SK-N-SH (cell line): ENCODE data around the gene CIT. TPM values are rescaled to one million over a fixed set of nuclear protein-coding genes. Genes with fewer than 3 reads are reported as not detected.

Experiments
- CTCF ChIA-PET: fragments of 300-600, 350-600 bp; formaldehyde crosslinking; extraction: SDS; loops from one replicate; lab custom pipeline; 2021; lab: Yijun Ruan, JAX
- POLR2A ChIA-PET: fragments of 350-600 bp; sonication (Branson Sonifier 250); formaldehyde crosslinking; extraction: SDS; loops from one replicate; lab custom pipeline; 2020; ENCODE audit warnings: antibody characterized with exemption, inconsistent platforms; lab: Yijun Ruan, JAX
- DNase-seq: peaks from one replicate; pipeline ENCODE4 v3.0.0; 2012
- H2AFZ ChIP-seq: fragments of 200-600 bp; sonication (generic); 2 replicates; pipeline ENCODE4 v1.8.1; 2016; ENCODE audit warnings: antibody characterized with exemption, mild to moderate bottlenecking, low read depth
- H3F3A ChIP-seq: fragments of 200-600 bp; sonication (generic); replicated peaks from 2 replicates; pipeline ENCODE3; 2016; ENCODE audit warnings: antibody characterized with exemption, mild to moderate bottlenecking; ENCODE audit not compliant: insufficient read depth
- H3K27ac ChIP-seq, 2 experiments: fragments of 200-500 bp in 1 of 2; fragments of 200-600 bp in 1 of 2; sonication (Bioruptor generic) in 1 of 2; sonication (generic), shearing (Covaris generic) in 1 of 2; 2 replicates each; pipeline versions ENCODE4 v1.5.1 to v1.6.1; 2014 to 2016; ENCODE audit warnings: low read depth in 2 of 2, inconsistent platforms in 1 of 2, low read length in 1 of 2, mild to moderate bottlenecking in 1 of 2, mixed read lengths in 1 of 2
- H3K27me3 ChIP-seq: fragments of 200-600 bp; sonication (generic), shearing (Covaris generic); 2 replicates; pipeline ENCODE4 v1.6.1; 2016; ENCODE audit warnings: mixed run types; ENCODE audit not compliant: insufficient read depth
- H3K36me3 ChIP-seq, 2 experiments: fragments of 200-500 bp in 1 of 2; fragments of 200-600 bp in 1 of 2; sonication (Bioruptor generic) in 1 of 2; sonication (generic) in 1 of 2; replicated peaks in 1 of 2; 2 replicates each; pipeline versions ENCODE3 to v1.5.1; 2014 to 2016; ENCODE audit warnings: low read length in 1 of 2, mild to moderate bottlenecking in 1 of 2; ENCODE audit not compliant: insufficient read depth in 2 of 2, control insufficient read depth in 1 of 2
- H3K4me1 ChIP-seq, 2 experiments: fragments of 200-500 bp in 1 of 2; fragments of 200-600 bp in 1 of 2; sonication (Bioruptor generic) in 1 of 2; sonication (generic), shearing (Covaris generic) in 1 of 2; 2 replicates each; pipeline versions ENCODE4 v1.5.1 to v1.6.1; 2014 to 2016; ENCODE audit warnings: low read depth in 1 of 2, low read length in 1 of 2, mixed run types in 1 of 2; ENCODE audit not compliant: insufficient read depth in 2 of 2, control insufficient read depth in 1 of 2
- H3K4me2 ChIP-seq: fragments of 200-600 bp; sonication (generic), shearing (Covaris generic); 2 replicates; pipeline ENCODE4 v1.6.1; 2017; ENCODE audit warnings: mixed run types
- H3K4me3 ChIP-seq, 2 experiments: fragments of 200-500 bp in 1 of 2; fragments of 200-600 bp in 1 of 2; sonication (Bioruptor generic) in 1 of 2; sonication (generic), shearing (Covaris generic) in 1 of 2; 2 replicates each; pipeline versions ENCODE4 v1.5.1 to v1.8.1; 2014 to 2016; ENCODE audit warnings: low read depth in 2 of 2, inconsistent platforms in 1 of 2, low read length in 1 of 2, mild to moderate bottlenecking in 1 of 2, mixed read lengths in 1 of 2, moderate library complexity in 1 of 2
- H3K79me2 ChIP-seq: fragments of 200-600 bp; sonication (generic); 2 replicates; pipeline ENCODE4 v1.8.1; 2017; ENCODE audit warnings: mild to moderate bottlenecking; ENCODE audit not compliant: insufficient read depth
- H3K9ac ChIP-seq: fragments of 200-600 bp; sonication (generic); 2 replicates; pipeline ENCODE4 v1.6.1; 2017; ENCODE audit warnings: mixed run types
- H3K9me2 ChIP-seq: fragments of 200-600 bp; sonication (generic); 2 replicates; pipeline ENCODE4 v1.6.1; 2017; ENCODE audit warnings: mixed run types
- H3K9me3 ChIP-seq: fragments of 200-600 bp; sonication (generic); 2 replicates; pipeline ENCODE4 v1.6.1; 2017; ENCODE audit warnings: mixed run types, mild to moderate bottlenecking, moderate library complexity
- H4K20me1 ChIP-seq: fragments of 200-600 bp; sonication (generic); 2 replicates; pipeline ENCODE4 v1.6.1; 2017; ENCODE audit warnings: mild to moderate bottlenecking, mixed run types; ENCODE audit not compliant: insufficient read depth
- CHD2 ChIP-seq: fragments of 150-350 bp; IDR thresholded peaks from 2 replicates; pipeline ENCODE4 v1.6.1; 2018; ENCODE audit warnings: low read length; ENCODE audit not compliant: partially characterized antibody
- ELF1 ChIP-seq: IDR thresholded peaks from 2 replicates; pipeline ENCODE4 v1.4.0; 2012
- EP300 ChIP-seq, 2 experiments: IDR thresholded peaks; 2 replicates each; pipeline versions ENCODE4 v1.4.0 to v1.6.1; 2012; ENCODE audit warnings: borderline replicate concordance in 1 of 2, low read depth in 1 of 2, low read length in 1 of 2
- EZH2phosphoT487 ChIP-seq: fragments of 200-600 bp; sonication (generic); IDR thresholded peaks from 2 replicates; pipeline ENCODE4 v1.6.1; 2017; ENCODE audit warnings: low read depth, mixed run types, mild to moderate bottlenecking, antibody characterized with exemption, moderate library complexity, borderline replicate concordance
- GABPA ChIP-seq: IDR thresholded peaks from 2 replicates; pipeline ENCODE4 v1.4.0; 2012; ENCODE audit warnings: low read depth, mild to moderate bottlenecking
- JUND ChIP-seq: IDR thresholded peaks from 2 replicates; pipeline ENCODE4 v1.4.0; 2012
- MXI1 ChIP-seq: IDR thresholded peaks from 2 replicates; pipeline ENCODE4 v1.6.1; 2012; ENCODE audit warnings: mild to moderate bottlenecking, low read depth, low read length, improper control_type of control experiment
- NRF1 ChIP-seq: IDR thresholded peaks from 2 replicates; pipeline ENCODE4 v1.6.1; 2012; ENCODE audit warnings: low read depth, mild to moderate bottlenecking, low read length
- RCOR1 ChIP-seq: fragments of 150-350 bp; IDR thresholded peaks from 2 replicates; pipeline ENCODE4 v1.6.1; 2017; ENCODE audit warnings: antibody characterized with exemption, low read length
- SIN3A ChIP-seq: IDR thresholded peaks from 2 replicates; pipeline ENCODE4 v1.6.1; 2012; ENCODE audit warnings: low read depth, mild to moderate bottlenecking, low read length, moderate library complexity, borderline replicate concordance
- SMC3 ChIP-seq: IDR thresholded peaks from 2 replicates; pipeline ENCODE4 v1.6.1; 2012; ENCODE audit warnings: low read depth, low read length, improper control_type of control experiment
- TAF1 ChIP-seq: IDR thresholded peaks from 2 replicates; pipeline ENCODE4 v1.6.1; 2012; ENCODE audit warnings: low read depth, mild to moderate bottlenecking, low read length, moderate library complexity, borderline replicate concordance
- TCF12 ChIP-seq: IDR thresholded peaks from 2 replicates; pipeline ENCODE4 v1.4.0; 2012
- YY1 ChIP-seq: IDR thresholded peaks from 2 replicates; pipeline ENCODE4 v1.4.0; 2012; ENCODE audit warnings: low read depth, mild to moderate bottlenecking
- WGBS: methylation state at CpG from one replicate; pipeline ENCODE4 v1.1.6; 2017; ENCODE audit warnings: low lambda C conversion rate; 5-methylcytosine and 5-hydroxymethylcytosine counted together
- polyA plus RNA-seq, 3 experiments: library from polyadenylated mRNA; depleted of rRNA; stranded (reverse); fragments of >200 nt; gene quantifications; 2 replicates each; pipeline ENCODE4 v1.2.3, GENCODE V29; 2012
- TF ChIP-seq, protein P1 (sequence below): IDR thresholded peaks from 2 replicates; pipeline ENCODE4 v1.4.0; 2012; ENCODE audit warnings: low read depth, borderline replicate concordance
- TF ChIP-seq, protein P2 (sequence below): IDR thresholded peaks from 2 replicates; pipeline ENCODE4 v1.4.0; 2012; ENCODE audit warnings: low read depth, borderline replicate concordance
- TF ChIP-seq, protein P3 (sequence below): IDR thresholded peaks from 2 replicates; pipeline ENCODE4 v1.6.1; 2012; ENCODE audit warnings: mild to moderate bottlenecking, low read depth, low read length, moderate library complexity

The CIT gene
- polyA plus RNA-seq, 1 of the 3 experiments (the other 2 are of a cell fraction), result 7.7 TPM

DNA sequence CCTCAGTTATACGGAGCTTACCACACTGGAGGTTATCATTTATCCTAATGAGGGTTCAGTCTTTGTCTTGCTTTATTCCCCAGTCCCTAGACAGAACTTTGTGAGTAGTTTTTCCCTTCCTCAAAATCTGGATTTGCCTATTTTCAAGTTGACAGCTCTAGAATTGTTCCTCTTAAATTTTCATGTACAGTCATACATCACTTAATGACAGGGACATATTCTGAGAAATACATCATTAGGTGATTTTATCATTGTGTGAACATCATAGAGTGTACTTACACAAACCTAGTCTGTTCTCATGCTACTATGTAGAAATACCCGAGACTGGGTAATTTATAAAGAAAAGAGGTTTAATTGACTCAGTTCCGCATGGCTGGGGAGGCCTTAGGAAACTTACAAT is 206.1 kb downstream of the CIT start:
- CTCF ChIA-PET, result interaction anchor here (1.4 kb wide), 1 partner anchor 18 kb away, joined by 3 read pairs; no protein-coding TSS in a partner anchor
- peaks cover 60% of the 10 kb centered on the region for H3K79me2 ChIP-seq
- H3K4me1 ChIP-seq, result peaks cover 3 to 6% of the 10 kb centered on the region in 2 experiments; a peak in 3 of 4 replicates
- H4K20me1 ChIP-seq, result no peaks in the 10 kb centered on the region
- H3K36me3 ChIP-seq, result peaks cover 42 to 60% of the 10 kb centered on the region in 2 experiments
- TF ChIP-seq SMC3 (no peak), SIN3A (no peak), EZH2phosphoT487 (no peak), CHD2 (no peak), YY1 (no peak), MXI1 (no peak), JUND (no peak), TAF1 (no peak), RCOR1 (no peak), NRF1 (no peak), EP300 (IDR thresholded peaks at IDR 0.05; ENCODE audit: borderline replicate concordance in 1 of 2, low read depth in 1 of 2, low read length in 1 of 2) (no peak), GABPA (no peak), ELF1 (no peak), TCF12 (no peak)
- TF ChIP-seq, protein P1, sequence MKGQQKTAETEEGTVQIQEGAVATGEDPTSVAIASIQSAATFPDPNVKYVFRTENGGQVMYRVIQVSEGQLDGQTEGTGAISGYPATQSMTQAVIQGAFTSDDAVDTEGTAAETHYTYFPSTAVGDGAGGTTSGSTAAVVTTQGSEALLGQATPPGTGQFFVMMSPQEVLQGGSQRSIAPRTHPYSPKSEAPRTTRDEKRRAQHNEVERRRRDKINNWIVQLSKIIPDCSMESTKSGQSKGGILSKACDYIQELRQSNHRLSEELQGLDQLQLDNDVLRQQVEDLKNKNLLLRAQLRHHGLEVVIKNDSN, result no peak
- TF ChIP-seq, protein P2, sequence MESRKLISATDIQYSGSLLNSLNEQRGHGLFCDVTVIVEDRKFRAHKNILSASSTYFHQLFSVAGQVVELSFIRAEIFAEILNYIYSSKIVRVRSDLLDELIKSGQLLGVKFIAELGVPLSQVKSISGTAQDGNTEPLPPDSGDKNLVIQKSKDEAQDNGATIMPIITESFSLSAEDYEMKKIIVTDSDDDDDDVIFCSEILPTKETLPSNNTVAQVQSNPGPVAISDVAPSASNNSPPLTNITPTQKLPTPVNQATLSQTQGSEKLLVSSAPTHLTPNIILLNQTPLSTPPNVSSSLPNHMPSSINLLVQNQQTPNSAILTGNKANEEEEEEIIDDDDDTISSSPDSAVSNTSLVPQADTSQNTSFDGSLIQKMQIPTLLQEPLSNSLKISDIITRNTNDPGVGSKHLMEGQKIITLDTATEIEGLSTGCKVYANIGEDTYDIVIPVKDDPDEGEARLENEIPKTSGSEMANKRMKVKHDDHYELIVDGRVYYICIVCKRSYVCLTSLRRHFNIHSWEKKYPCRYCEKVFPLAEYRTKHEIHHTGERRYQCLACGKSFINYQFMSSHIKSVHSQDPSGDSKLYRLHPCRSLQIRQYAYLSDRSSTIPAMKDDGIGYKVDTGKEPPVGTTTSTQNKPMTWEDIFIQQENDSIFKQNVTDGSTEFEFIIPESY, result no peak
- TF ChIP-seq, protein P3, sequence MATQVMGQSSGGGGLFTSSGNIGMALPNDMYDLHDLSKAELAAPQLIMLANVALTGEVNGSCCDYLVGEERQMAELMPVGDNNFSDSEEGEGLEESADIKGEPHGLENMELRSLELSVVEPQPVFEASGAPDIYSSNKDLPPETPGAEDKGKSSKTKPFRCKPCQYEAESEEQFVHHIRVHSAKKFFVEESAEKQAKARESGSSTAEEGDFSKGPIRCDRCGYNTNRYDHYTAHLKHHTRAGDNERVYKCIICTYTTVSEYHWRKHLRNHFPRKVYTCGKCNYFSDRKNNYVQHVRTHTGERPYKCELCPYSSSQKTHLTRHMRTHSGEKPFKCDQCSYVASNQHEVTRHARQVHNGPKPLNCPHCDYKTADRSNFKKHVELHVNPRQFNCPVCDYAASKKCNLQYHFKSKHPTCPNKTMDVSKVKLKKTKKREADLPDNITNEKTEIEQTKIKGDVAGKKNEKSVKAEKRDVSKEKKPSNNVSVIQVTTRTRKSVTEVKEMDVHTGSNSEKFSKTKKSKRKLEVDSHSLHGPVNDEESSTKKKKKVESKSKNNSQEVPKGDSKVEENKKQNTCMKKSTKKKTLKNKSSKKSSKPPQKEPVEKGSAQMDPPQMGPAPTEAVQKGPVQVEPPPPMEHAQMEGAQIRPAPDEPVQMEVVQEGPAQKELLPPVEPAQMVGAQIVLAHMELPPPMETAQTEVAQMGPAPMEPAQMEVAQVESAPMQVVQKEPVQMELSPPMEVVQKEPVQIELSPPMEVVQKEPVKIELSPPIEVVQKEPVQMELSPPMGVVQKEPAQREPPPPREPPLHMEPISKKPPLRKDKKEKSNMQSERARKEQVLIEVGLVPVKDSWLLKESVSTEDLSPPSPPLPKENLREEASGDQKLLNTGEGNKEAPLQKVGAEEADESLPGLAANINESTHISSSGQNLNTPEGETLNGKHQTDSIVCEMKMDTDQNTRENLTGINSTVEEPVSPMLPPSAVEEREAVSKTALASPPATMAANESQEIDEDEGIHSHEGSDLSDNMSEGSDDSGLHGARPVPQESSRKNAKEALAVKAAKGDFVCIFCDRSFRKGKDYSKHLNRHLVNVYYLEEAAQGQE, result no peak
- TF ChIP-seq, all 33 proteins: peak for 0
- Histone ChIP-seq H3K9me2 (no peaks in the 10 kb centered on the region), H2AFZ (no peak overlapping the region), H3F3A (peaks cover 4% of the 10 kb centered on the region), H3K27ac (no peak overlapping the region), H3K4me3 (no peak overlapping the region), H3K9ac (no peak overlapping the region), H3K27me3 (no peaks in the 10 kb centered on the region), H3K9me3 (no peaks in the 10 kb centered on the region), H3K4me2 (0 out of 2 replicates have a peak overlapping the region, but pooled peaks have one; percentile 2)
- no peak for DNase-seq
- POLR2A ChIA-PET, result no interaction called here
- WGBS, result 93% methylated on average over 3 of the region's 3 CpGs
